Measurements from ENCODE around the gene SRRM2.

The SRRM2 gene

DNA sequence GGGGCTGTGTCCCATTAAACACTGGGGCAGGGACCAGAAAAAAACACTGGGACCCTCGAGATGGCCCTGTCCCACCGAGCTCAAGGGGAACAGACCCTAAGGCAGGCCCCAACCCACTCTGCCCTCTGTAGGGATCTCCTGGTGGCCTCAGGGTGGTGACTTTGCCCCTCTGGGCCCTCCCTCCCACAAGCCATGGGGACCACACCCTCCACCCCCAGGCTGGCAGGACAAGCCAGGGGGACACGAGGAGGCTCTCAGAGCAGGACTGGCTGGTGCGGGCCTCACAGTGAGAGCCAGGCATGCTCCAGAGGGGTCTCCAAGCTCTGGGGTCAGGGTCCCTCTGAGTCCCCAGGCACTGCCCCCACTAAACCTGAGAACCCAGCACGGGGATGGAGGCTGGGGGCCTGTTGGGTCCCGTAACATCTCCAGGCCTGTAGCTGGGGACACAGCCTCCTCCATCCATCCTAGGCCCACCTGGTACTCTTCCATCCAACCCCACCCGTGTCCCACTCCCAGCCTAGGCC lies 14.5 kb upstream of the SRRM2 start:
- in situ Hi-C loops (cut with MboI; ENCODE audit: low sequenced_read_pairs): no loop called here

GRCh38 chr16:2738615-2739014 lies 13.8 kb upstream of the SRRM2 start:
- in situ Hi-C loops (cut with MboI; ENCODE audit: low sequenced_read_pairs): no loop called here

- in situ Hi-C loops (cut with MboI; ENCODE audit: low sequenced_read_pairs): no loop called here
These were observed 12.6 kb upstream of the SRRM2 start for GRCh38 chr16:2739625-2740430.

GRCh38 chr16:2740476-2740875 lies 12.0 kb upstream of the SRRM2 start:
- in situ Hi-C loops (cut with MboI; ENCODE audit: low sequenced_read_pairs): no loop called here

- in situ Hi-C loops (cut with MboI; ENCODE audit: low sequenced_read_pairs): no loop called here
These were observed 11.3 kb upstream of the SRRM2 start for GRCh38 chr16:2741168-2741567.

DNA sequence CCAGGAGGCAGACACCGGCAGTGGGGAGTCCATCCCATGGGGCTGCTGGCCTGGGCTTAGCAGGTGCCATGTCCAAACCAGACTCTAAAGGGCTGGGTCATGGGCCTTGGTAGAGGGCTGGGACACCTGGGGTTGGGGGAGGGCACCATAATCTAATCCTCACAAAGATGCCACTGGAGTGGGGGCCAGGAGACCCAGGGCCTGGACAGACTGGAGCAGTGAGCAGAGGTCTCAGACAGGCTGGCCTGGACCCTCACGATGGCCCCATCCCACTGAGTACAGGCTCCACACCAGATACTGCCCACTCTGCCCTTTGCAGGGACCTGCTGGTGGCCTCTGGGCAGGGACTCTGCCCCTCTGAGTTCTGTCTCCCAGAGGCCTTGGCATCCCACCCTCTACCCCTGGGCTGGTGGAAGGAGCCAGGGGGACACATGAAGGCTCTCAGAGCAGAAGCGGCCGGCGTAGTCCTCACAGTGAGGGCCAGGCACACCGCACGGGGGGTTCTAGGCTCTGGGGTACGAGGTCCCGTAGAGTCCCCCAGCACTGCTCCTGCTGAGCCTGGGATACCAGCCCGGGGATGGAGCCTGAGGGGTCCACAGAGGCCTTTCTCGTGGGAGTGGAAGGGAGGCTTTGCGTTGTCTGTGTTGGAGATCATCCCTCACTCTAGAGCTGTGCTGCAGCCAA lies 10.0 kb upstream of the SRRM2 start:
- in situ Hi-C loops (cut with MboI; ENCODE audit: low sequenced_read_pairs): no loop called here

DNA sequence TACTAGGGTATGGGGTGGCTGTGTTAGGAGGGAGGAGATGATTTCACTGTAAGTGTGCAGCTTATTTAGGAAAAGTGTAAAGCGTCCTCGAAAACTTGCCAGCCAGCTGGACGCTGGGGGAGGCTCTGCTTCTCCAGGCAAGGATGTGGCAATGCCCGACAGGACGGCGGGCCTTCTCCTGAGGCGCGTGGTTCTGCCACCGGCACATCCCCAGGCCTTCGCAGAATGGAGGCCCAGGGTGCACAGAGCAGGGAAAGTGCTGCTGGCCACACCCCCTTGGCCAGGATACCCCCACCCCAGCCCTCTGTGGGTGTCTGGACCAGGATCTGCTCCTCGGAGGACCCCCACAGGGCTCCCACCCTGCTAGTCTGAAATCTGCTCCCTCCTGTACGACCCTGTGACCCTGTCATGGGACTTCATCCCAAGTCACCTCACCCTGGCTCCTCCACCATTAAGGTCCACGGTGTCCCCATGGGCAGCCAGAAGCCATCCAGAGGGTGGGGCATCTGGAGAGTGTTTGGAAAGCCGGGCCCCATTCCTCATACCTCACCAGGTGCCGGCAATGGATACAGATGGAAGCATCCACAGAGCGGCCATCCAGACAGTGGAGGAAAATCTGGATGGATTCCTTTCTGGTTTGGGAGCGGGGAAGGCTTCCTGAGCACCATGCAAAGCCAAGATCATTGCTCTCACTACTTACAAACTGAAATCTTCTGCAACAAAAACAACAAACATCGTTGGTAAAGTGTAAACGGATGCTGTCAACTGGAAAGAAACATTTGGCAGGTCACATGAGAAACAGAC lies 9.2 kb upstream of the SRRM2 start:
- in situ Hi-C loops (cut with MboI; ENCODE audit: low sequenced_read_pairs): no loop called here

DNA sequence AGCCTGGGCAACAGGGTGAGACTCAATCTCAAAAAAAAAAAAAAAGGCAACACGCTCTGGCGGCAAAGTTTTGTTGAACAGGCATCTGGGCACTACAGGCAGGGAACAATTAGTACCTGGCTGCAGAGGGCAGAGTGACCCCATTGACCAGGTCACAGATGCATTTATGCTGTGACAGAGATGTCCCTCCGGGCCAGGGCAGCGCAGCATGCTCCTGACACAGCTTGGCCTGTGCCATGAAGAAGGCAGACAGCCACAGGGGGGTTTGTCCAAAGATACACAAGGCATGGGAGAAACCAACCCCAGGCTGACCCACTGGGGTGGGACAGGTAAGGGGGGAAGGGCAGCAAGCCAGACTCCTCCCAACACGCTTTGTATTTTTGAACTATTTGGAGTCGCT lies 7.7 kb upstream of the SRRM2 start:
- in situ Hi-C loops (cut with MboI; ENCODE audit: low sequenced_read_pairs): no loop called here

DNA sequence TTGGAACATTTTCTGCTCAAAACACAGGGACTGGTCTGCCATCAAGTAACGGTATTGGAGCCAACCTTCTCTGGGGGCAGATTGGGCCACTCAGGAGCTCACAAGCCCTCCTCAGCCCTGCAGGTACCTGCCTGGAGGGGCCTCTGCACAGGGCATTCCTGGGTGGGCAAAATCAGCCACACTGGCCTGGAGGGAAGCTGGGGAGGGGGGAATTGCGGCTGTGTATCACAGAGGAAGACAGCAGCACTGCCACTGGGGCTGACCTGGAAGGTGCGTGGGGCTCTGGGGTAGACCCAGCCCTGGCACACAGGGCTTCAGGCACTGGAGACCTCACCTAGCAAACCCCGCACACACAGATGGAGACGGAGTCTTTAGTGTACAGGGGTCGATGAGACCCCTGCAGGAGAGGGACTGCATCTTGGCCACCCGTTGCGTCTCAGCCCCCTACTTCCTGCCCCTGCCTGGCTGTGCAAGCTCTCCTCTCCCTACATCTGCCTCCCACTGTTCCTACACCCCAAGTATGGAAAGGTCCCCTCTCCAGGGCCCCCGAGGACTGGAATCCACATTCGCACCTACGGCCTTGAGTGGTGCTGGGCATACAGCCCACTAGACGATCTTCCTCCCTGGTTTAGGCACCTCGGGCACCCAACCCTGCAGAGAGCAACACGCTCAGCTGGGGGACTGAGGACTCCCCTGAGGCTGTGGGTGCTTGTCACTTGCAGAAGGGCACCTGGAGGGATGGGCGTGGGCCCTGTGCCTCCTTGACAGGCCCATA lies 7.1 kb upstream of the SRRM2 start:
- in situ Hi-C loops (cut with MboI; ENCODE audit: low sequenced_read_pairs): no loop called here

- in situ Hi-C loops (cut with MboI; ENCODE audit: low sequenced_read_pairs): no loop called here
These were observed 6.5 kb upstream of the SRRM2 start for GRCh38 chr16:2745961-2746360.

- in situ Hi-C loops (cut with MboI; ENCODE audit: low sequenced_read_pairs): no loop called here
These were observed 3.5 kb upstream of the SRRM2 start for GRCh38 chr16:2748757-2749455.

- in situ Hi-C loops (cut with MboI; ENCODE audit: low sequenced_read_pairs): no loop called here
These were observed 3.0 kb upstream of the SRRM2 start for GRCh38 chr16:2749476-2749875.

GRCh38 chr16:2749936-2750335 lies 2.5 kb upstream of the SRRM2 start:
- in situ Hi-C loops (cut with MboI; ENCODE audit: low sequenced_read_pairs): no loop called here

- in situ Hi-C loops (cut with MboI; ENCODE audit: low sequenced_read_pairs): no loop called here
These were observed 832 bp upstream of the SRRM2 start for GRCh38 chr16:2751577-2752034.

DNA sequence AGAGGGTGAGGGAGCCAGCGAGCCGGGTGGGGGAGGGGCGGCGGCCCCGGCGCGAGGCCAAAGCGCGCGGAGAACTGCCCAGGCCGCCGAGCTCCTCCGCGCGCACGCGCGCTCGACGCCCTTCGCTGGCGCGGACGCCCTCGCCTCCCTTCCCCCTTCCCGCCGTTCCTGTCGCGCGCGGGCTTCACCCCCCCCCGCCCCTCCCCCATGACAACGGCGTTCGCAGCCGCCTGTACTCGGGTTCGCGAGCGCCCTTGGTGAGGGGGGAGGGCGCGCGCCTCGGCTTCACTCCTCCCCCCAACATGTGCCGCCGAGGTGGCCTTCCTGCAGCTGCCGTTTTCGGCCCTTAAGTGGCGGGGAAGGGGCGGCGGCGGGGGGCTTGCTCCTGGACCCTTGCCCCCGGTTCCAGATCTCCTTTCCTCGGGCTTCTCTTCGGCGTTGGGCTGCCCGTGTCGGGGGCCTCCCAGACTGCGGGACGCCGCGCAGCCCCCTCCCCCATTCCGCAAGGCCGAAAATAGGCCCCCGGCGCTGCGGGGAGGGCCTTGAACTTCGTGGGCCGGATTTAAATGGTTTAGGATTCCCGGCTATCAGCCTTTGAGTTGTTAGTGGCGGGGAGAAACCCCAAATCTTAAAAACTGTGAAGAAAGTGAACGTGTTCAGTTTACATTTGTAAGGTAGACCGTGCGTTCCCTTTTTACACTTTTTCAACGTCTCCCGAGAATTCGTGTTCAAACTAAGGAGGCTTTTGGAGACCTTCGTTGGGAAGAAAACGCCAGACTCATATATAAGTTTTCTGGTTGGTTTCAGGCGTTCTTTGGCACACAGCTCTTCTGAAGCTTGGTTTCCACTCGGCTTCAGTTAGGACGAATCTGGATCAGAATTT lies 653 bp downstream of the SRRM2 start:
- in situ Hi-C loops (cut with MboI; ENCODE audit: low sequenced_read_pairs): no loop called here

GRCh38 chr16:2753733-2754020 lies 1.2 kb downstream of the SRRM2 start:
- in situ Hi-C loops (cut with MboI; ENCODE audit: low sequenced_read_pairs): no loop called here

- in situ Hi-C loops (cut with MboI; ENCODE audit: low sequenced_read_pairs): no loop called here
These were observed 2.7 kb downstream of the SRRM2 start for GRCh38 chr16:2755158-2755557.

- in situ Hi-C loops (cut with MboI; ENCODE audit: low sequenced_read_pairs): no loop called here
These were observed 4.0 kb downstream of the SRRM2 start for GRCh38 chr16:2756288-2757015.

GRCh38 chr16:2757344-2757743 lies 4.9 kb downstream of the SRRM2 start:
- in situ Hi-C loops (cut with MboI; ENCODE audit: low sequenced_read_pairs): no loop called here
